Frontal cortex (tissue), 4 donors: Measurements from ENCODE around the gene NPM1. TPM values are rescaled to one million over a fixed set of nuclear protein-coding genes. Genes with fewer than 3 reads are reported as not detected.

Experiments
- DNase-seq, 2 donors: peaks; one replicate each; pipeline ENCODE4 v3.0.0; 2012; ENCODE audit warnings: low spot score in 2 of 2
- FAIRE-seq: peaks from 2 replicates; lab custom pipeline; 2012; peaks lifted over from hg19 to GRCh38; lab: Jason Lieb, UNC
- total RNA-seq: library from RNA; depleted of rRNA; stranded (reverse); fragments of >200 nt; gene quantifications from one replicate; pipeline ENCODE4 v1.2.3, GENCODE V29; 2014
- donor health status: control.
- donor health status: control.
- donor health status: control.

The NPM1 gene
- total RNA-seq, 1 donor from 2014 or later: 414 TPM

DNA sequence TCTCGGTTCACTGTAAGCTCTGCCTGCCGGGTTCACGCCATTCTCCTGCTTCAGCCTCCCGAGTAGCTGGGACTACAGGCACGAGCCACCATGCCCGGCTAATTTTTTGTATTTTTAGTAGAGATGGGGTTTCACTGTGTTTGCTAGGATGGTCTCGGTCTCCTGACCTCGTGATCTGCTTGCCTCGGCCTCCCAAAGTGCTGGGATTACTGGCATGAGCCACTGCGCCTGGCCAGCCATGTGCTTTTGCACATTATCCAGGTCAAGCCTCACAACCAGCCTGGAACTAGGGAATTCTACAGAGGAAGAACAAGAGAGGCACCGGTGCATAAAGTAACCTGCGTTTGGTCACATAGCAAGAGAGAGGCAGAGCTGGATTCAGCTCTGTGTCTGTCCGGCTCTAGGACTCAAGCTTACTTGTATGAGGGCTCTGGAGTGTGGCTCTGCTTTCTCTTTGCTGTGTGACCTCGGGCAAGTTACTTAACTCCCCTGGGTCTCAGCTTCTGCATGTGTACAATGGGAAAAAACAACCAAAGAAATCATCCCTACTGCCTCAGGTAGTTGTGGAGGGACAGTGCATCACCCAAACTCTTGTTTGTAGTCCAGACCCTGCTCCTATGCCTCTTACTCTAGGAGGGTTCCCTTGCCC lies 38.1 kb downstream of the NPM1 start:
- no peak for FAIRE-seq

DNA sequence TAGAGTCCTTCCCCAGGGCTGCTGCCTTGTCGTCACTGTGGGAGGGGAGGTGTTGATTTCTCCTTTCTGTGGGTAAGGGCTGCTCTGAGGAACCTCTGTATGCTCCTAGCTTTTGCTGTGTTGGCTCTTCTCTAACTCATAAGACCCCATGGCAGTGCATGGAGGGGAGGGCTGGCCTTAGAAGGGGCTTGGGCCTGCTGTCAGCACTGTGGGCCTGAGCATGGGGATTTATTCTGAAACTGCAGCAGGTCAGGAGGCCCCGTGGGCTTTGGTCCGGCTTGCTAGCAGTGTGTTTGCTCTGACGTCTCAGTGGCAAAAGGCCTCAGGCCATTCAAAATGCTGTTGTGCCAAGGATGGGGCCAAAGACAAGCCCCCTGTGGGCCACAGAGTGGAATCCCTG lies 38.6 kb downstream of the NPM1 start:
- FAIRE-seq (no peak), DNase-seq (no peak)

More for the DNA sequence above, 38.1 kb downstream of the NPM1 start:
- no peak for DNase-seq

DNA sequence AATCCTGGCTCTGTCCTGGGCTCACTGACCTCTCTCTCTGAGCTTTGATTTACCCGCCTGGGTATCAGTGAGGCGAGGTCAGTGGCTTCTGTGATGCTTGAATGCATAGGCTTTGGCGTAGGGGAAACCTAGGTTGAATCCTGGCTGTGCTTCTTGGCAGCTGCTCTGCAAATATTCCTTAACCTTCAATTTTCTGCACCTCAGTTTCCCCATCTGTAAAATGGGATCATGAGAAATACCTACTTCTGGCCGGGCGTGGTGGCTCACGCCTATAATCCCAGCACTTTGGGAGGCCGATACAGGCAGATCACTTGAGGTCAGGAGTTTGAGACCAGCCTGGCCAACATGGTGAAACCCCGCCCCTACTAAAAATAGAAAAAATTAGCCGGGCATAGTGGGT lies 39.0 kb downstream of the NPM1 start:
- no peak for DNase-seq

DNA sequence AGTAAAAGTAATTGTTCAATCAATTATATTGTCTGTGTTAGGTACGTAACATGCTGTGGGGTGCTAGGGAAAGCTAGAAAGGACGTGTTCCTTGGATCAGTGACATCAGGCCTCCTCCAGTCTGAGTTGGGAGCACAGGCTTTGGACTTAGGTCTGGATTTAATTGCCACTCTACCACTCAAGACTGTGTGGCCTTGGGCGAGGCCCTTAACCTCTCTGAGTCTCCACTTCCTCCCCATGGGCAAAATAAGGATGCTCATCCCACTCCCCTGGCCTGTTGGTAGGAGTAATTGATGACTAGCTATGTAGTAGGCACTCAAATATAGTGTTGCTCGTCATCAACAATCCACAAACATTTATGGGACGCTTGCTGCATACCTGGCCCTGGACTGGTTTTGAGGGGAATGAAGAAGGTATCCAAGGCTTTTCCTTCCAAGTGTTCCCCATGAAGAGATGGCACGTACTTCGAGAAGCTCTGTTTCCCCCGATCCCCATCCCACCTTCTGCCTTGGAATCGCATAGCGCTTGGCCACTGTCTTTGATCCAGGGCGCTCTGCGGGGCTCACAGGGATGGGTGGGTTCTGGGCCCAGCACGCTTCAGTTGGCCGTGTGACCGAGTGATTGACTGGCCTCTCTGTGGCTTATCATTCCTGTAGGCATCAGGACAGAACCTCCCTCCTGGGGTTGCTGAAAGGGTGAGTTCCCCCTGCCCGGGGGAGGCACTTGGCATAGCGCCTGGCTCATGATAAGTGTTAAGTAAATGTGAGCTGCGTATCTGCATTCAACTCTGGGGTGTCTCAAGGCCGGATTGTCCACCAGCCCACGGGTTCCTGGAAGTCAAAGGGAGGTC lies 39.9 kb downstream of the NPM1 start:
- DNase-seq: no peak
- no peak for FAIRE-seq

More for the DNA sequence above, 39.0 kb downstream of the NPM1 start:
- no peak for FAIRE-seq

DNA sequence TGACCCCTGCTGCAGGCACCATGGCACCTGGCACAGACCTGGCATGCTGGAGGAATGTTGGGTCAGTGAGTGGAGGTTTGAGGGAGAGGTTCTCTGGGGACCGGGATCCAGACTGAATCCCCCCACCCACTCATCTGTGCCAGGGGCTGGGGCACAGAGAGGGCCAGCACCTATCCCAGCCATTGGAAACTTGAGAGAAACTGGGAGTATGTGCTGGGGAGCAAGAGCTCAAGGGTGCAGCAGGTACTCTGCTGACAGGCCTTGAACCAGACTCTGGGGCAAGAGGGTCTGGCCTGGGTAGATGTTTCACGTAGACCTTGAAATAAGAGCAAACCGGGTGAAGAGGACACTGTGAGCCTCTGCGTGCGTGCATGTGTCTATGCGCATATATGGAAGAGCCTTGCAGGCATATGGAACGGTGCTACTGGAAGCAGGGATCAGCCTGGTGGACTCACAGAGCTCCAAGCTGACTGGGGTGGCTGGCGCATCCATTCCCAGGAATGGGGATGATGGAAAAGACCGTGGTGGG lies 40.6 kb downstream of the NPM1 start:
- DNase-seq (no peak), FAIRE-seq (no peak)

DNA sequence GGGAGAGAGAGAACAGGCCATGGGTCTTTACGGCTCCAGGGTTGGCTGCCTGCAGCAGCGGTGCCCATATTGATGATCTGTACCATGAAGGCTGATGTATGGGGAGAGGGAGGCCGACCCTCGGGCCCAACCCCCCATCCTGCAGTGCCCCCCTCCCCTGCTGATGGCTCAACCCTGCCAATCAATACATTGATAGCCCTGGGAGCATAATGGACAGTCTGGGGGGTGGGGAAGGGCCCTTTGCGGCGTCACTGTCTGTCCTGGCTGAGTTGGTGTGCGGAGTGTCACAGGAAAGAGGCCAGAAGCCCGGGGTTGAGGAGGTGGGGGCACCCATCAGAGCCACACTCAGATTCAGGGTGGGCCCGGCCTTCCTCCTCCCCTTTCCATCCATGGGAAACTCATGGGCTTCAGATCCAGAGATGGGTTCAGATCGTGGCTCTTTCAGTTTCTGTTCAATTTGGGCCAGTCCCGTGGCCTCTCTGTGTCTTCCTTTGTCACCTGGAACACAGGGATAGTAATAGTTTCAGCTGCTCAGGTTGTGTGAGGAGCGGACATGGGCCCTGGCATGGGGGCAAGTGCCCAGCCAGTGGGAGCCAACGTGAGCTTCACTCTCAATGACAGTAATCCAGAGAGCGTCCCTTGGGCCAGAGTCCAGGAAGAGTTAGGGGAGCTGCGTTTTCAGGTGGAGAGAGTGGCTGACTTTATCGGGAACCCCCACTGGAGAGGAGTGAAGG lies 41.3 kb downstream of the NPM1 start:
- DNase-seq: no peak
- no peak for FAIRE-seq

DNA sequence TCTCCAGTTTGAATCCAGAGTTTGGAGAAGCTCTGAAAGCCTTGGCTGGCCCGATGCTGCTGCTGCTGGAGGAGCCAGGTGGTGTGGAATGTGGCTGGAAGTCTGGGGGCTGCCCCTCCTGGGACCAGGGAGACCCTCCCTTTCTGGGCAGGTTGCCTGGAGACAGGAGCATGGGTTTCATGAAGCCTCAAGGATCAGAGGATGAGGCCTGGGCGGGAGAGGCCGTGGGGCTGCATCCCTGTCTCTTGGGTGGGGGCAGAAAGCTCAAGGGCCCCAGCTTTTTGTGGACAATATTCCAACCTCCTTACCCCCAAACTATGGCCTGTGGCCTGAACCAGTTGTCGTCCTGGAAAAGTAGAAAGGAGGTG lies 41.9 kb downstream of the NPM1 start:
- FAIRE-seq: no peak
- no peak for DNase-seq

DNA sequence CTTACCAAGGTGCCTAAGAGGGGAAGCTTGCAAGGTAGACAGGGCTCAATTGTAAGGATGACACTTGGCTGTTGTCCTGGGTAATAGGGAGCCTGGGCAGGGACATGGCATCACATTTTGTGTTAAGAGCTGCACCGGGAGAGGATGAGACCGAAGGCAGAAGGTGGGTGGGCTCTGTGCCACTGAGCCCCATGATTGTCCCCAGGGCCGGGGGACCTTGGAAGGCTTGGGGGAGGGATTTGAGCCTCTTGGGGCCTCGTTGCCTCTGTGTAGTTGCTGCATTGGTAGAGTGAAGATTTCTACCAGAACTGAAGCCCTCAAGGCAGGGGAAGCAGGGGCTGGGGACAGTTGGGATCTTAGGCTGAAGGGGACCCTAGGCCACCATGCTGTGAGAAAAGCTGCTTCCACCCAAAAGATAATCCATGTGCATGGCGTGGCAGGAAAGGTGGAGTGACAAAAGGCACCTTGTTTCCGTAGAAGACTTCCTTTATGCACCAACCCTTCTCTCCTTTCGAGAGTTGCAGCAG lies 43.7 kb downstream of the NPM1 start:
- FAIRE-seq (no peak), DNase-seq (no peak)

DNA sequence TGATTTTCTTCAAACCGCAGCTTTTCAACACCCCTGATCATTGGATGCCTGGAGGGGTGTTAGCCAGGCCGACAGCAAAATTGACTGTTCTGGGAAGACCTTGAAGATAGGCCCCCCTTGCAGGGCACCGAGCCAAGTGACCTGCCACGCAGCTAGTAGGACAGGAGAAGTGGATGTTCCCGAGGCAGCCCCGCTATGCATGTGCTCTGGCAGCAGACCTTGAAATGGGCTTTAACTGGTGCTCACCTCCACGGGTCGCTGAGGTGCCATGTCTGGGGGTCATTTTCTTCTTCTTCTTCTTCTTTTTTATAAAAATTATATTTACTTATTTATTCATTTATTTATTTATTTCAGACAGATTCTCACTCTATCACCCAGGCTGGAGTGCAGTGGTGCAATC lies 44.4 kb downstream of the NPM1 start:
- FAIRE-seq (no peak), DNase-seq (no peak)

DNA sequence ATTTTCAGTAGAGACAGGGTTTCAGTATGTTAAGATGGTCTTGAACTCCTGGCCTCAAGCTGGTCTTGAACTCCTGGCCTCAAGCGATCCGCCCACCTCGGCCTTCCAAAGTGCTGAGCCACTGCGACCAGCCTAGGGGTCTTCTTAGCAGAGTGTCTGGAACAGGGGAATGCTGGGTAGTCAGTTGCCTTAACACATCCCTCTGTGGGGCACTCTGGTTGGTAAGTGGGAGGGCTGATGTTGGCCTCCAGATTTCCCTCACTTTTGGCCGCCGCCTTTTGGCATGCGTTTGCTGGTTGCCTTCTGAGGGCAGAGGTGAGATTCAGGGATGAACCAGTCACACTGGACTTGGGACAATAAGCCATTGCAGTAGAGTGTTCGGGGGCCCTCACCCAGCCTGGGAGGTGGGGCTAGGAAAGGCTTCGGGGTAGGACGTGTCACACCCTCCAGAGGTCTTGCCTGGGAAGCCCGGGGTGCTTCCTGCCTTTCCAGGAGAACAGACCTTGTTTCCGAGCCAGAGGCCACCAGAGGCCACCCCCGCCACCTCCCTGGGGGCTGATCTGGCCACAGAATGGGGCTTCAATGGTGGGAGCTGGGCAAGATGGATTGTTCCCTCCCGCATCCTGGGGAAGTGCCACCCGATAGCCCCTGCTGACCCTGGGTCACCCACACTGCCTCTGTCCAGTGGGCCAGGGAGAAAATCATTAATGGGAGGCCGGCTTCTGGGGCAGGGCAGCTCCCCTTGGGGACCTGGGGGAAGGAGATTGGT lies 45.1 kb downstream of the NPM1 start:
- no peak for FAIRE-seq
- no peak for DNase-seq

DNA sequence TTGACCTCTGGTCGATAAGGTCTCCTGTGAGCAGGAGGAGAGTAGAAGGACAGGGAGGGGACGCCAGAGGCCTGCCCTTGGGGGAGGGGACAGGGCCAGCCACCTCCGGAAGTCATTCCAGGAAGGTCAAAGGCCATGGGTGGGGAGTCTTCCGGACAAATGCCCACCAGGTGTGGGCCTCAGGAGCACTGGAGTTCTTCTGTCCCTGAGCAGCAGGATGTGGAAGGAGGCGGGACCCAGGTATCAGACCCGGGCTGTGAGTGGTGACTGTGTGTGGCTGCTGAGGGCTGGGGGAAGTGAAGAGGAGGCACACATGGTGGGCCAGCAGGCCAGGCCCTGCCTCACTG lies 45.7 kb downstream of the NPM1 start:
- FAIRE-seq (no peak), DNase-seq (no peak)

DNA sequence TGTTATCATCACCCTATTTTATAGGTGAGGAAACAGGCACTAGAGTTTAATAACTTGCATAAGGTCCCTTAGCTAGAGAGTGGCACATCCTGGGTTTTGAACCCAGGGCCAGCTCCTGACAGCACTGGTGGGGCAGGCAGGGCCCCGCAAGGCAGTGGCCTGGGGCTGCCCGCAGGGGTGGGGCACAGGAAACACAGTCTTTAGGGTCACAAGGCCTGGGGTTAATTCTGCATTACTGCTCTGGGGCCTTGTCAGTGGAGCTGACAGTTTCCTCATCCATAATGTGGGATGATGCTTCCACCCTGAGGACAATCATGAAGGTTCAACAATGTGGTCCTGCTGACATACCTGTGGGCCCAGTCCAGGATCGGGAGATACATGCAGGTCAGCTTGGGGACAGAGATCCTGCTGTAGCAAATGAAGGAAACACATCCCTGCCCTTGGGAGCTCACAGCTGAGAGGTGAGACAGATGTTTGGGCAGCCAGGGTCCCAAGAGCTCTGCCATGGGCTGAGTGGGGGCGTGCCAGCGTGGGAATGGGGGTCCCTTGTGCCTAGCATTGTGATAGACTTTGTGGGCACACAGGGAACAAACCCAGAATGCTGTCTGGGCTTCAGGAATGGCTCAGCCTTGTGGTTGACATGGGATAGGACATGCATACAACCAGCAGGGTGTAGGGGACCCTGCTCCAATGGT lies 46.5 kb downstream of the NPM1 start:
- no peak for DNase-seq
- no peak for FAIRE-seq

DNA sequence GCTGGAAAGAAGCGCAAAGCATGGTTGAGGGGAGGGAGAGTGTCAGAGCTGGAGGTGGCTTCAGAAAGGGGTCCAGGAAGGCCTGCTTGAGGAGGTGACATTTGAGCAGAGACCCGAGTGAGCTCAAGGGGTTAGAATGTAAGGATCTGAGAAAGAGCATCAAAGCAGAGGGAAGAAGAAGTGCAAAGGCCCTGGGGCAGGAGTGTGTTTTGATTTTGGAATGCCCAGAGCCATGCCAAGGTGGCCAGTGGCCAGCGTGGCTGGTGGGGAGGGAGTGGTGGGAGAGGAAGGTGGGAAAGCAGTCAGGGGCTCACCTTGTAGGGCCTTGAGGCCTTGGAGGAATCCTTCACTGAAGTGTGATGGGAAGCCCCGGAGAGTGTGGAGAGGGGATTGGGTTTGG lies 47.2 kb downstream of the NPM1 start:
- no peak for FAIRE-seq
- DNase-seq: no peak

DNA sequence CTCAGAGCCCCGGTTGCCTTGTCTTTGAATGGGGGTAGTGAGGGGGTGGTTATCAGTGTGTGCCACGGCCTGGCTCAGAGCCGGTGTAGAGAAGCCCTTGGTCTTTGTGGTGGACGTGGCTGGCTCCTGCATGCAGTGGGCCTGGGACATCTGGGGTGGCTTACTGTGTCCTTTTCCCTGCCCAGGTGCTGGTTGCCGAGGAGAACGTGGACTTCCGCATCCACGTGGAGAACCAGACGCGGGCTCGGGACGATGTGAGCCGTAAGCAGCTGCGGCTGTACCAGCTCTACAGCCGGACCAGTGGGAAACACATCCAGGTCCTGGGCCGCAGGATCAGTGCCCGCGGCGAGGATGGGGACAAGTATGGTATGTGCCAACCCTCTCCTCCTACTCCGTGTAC lies 48.3 kb downstream of the NPM1 start:
- no peak for FAIRE-seq

DNA sequence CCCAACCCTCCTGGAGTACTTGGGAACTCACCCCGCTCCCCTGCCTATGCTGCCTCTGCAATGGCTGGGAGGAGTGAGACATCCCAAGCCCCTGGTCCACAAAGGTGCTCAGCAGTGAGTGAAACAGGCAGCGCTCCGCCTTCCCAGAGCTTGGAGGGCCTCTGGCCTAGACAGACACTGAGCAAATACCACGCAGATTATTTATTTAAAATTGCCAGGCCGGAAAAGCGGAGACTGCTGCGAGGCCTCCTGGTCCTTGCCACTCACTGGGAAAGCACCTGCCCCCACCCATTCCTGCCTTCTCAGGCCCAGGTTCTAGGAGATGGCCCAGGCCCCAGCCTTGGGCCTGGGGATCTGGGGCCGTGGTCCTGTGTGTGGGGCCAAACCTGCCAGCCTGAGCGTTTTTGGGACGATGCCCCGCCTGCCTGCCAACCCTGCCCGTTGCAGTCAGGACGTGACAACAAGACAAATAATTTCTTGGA lies 49.2 kb downstream of the NPM1 start:
- DNase-seq: no peak
- FAIRE-seq: no peak

More for the DNA sequence above, 48.3 kb downstream of the NPM1 start:
- no peak for DNase-seq

DNA sequence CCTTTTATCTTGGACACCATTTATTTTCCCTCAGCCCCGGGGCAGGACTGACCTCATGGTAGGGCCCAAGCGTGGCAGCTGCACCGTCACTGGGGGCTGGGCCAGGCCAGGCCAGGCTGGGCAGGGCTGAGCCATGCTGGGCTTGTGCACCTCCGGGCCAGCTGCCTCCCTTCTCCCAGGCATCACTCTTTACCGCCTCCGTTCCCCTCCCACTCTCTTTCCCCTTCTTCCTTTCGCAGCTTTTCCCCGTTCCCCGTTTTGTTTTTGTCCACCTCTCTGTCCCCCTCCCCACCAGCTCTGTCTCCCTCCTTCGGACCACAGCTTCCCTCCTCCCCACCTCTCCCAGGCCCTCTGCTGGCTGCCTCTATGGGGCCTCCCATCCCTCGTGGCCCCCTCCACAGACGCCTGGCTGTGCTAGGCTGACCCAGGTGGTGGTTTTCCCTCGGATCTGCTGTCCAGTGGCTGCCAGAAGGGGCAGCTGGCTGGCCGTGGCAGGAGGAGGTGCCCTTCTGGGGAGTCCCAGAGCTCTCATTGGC lies 49.7 kb downstream of the NPM1 start:
- DNase-seq: no peak
- FAIRE-seq: no peak

DNA sequence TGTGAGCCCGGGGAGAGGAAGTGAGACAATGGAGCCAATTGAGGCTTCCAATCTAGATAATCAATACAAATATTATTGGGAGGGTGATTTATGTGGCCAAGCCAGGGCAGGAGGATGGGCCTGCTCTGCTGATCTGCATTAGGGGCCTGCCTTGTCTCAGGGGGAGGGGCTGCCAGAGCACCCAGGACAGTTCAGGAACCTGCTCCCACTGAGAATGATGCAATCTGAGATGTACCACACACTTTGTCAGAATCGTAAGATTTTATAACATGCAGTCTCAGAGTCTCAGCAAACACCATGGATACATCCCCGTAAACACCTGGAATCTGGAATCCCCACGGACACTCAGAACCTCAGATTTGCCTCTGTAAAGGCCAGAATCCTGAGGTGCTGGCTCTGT lies 51.1 kb downstream of the NPM1 start:
- no peak for DNase-seq
- FAIRE-seq: no peak

DNA sequence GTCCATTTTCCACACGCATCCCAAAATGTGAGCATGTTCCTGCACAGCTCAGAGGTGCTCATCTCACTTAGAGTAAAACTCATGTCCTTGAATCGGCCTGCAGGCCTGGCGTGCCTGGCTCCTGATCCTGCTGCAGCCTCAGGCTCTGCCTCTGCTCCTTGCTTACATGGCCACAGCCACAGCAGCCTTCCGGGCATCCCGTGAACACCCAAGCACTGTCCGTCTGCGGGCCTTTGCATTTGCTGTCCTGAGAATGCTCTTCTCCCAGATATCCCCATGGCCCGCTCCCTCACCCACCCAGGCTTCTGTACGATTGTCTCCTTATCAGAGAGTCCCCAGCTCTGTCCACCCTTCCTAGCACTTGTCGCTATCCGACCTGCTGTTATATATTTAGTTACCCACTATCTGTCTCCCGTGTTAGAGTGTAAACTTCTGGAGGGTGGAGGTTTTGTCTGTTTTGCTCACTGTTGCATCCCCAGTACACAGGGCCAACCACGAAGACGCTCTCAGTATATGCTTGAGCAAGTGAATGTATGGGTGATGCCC lies 53.7 kb downstream of the NPM1 start:
- no peak for DNase-seq
- no peak for FAIRE-seq
